ENCODE data around the gene ANP32E.

ANP32E gene

GRCh38 chr1:150168960-150169601, 66.8 kb downstream of the ANP32E start (continued):
- TF ChIP-seq ZNF518A (tag by site-specific recombination; conservative IDR thresholded peaks at IDR 0.05; ENCODE audit: low read depth): no peak
- TF ChIP-seq ZNF707 (tag by site-specific recombination; IDR thresholded peaks at IDR 0.05): no peak
- TF ChIP-seq ZBTB1 (tag by site-specific recombination; IDR thresholded peaks at IDR 0.05): no peak
- no peak for TF ChIP-seq ZNF791 (tag by site-specific recombination; IDR thresholded peaks at IDR 0.05)
- no peak for TF ChIP-seq ZNF302 (tag by site-specific recombination; IDR thresholded peaks at IDR 0.05; ENCODE audit: low read depth)
- TF ChIP-seq PATZ1 (tag by site-specific recombination; IDR thresholded peaks at IDR 0.05): no peak
- no peak for TF ChIP-seq ZNF830 (tag by site-specific recombination; IDR thresholded peaks at IDR 0.05; ENCODE audit: low read depth)
- TF ChIP-seq MZF1 (tag by site-specific recombination; IDR thresholded peaks at IDR 0.05; ENCODE audit: borderline replicate concordance): peak; percentile 100
- TF ChIP-seq PRDM6 (tag by site-specific recombination; IDR thresholded peaks at IDR 0.05): no peak
- peak; percentile 51; the same call in 1 of the 2 replicates for TF ChIP-seq ZXDB (tag by site-specific recombination; IDR thresholded peaks at IDR 0.05)
- no peak for TF ChIP-seq REPIN1 (tag by site-specific recombination; IDR thresholded peaks at IDR 0.05; ENCODE audit: low read depth)
- no peak for TF ChIP-seq ZNF610 (tag by site-specific recombination; IDR thresholded peaks at IDR 0.05; ENCODE audit: borderline replicate concordance)
- TF ChIP-seq ZNF23 (tag by site-specific recombination; IDR thresholded peaks at IDR 0.05; ENCODE audit: borderline replicate concordance): no peak
- no peak for TF ChIP-seq ZNF677 (tag by site-specific recombination; IDR thresholded peaks at IDR 0.05)
- TF ChIP-seq HIC1 (tag by site-specific recombination; IDR thresholded peaks at IDR 0.05): no peak
- peak; percentile 83 for TF ChIP-seq ZNF654 (tag by site-specific recombination; IDR thresholded peaks at IDR 0.05; ENCODE audit: low read depth)
- TF ChIP-seq ZNF175 (tag by site-specific recombination; IDR thresholded peaks at IDR 0.05): no peak
- TF ChIP-seq ZNF580 (tag by site-specific recombination; IDR thresholded peaks at IDR 0.05): no peak
- TF ChIP-seq ZNF692 (tag by site-specific recombination; IDR thresholded peaks at IDR 0.05): peak; percentile 97
- no peak for TF ChIP-seq ZNF280D (tag by site-specific recombination; IDR thresholded peaks at IDR 0.05)
- no peak for TF ChIP-seq ZNF19 (tag by site-specific recombination; IDR thresholded peaks at IDR 0.05; ENCODE audit: low read depth)
- TF ChIP-seq ZNF404 (tag by site-specific recombination; IDR thresholded peaks at IDR 0.05): no peak

Measured in HEK293 (cell line).